H9 (cell line): ENCODE results near the gene BHLHE23. TPM values are rescaled to one million over a fixed set of nuclear protein-coding genes. Genes with fewer than 3 reads are reported as not detected.

ENCODE experiments used
- DNase-seq: peaks from one replicate; pipeline ENCODE4 v3.0.0-alpha.2; 2017
- H2AFZ ChIP-seq: one replicate; pipeline ENCODE4 v1.6.1; 2013; ENCODE audit warnings: mild to moderate bottlenecking, low read length, control low read depth, moderate library complexity
- H2AK5ac ChIP-seq: 2 replicates; pipeline ENCODE4 v1.6.1; 2013; ENCODE audit warnings: low read length, control low read depth, mixed read lengths; ENCODE audit not compliant: insufficient read length
- H2BK120ac ChIP-seq: one replicate; pipeline ENCODE4 v1.6.1; 2013; ENCODE audit warnings: low read depth, mild to moderate bottlenecking, low read length, control low read depth, inconsistent platforms; ENCODE audit not compliant: poor library complexity, severe bottlenecking
- H2BK12ac ChIP-seq: 2 replicates; pipeline ENCODE4 v1.6.1; 2013; ENCODE audit warnings: low read length, control low read depth, mixed read lengths, low read depth; ENCODE audit not compliant: insufficient read length
- H2BK15ac ChIP-seq: 2 replicates; pipeline ENCODE4 v1.6.1; 2013; ENCODE audit warnings: low read depth, low read length, control low read depth
- H2BK20ac ChIP-seq: one replicate; pipeline ENCODE4 v1.6.1; 2013; ENCODE audit warnings: low read depth, mild to moderate bottlenecking, low read length, control low read depth, inconsistent platforms; ENCODE audit not compliant: poor library complexity, severe bottlenecking
- H2BK5ac ChIP-seq: 2 replicates; pipeline ENCODE4 v1.6.1; 2013; ENCODE audit warnings: low read length, control low read depth, mixed read lengths; ENCODE audit not compliant: insufficient read length
- H3K14ac ChIP-seq: 2 replicates; pipeline ENCODE4 v1.6.1; 2013; ENCODE audit warnings: low read length, control low read depth; ENCODE audit not compliant: insufficient read depth
- H3K18ac ChIP-seq: 2 replicates; pipeline ENCODE4 v1.6.1; 2013; ENCODE audit warnings: low read depth, mild to moderate bottlenecking, mixed read lengths, low read length, control low read depth; ENCODE audit not compliant: insufficient read length
- H3K23ac ChIP-seq: 2 replicates; pipeline ENCODE4 v1.6.1; 2013; ENCODE audit warnings: low read length, control low read depth, mixed read lengths, low read depth; ENCODE audit not compliant: insufficient read length
- H3K23me2 ChIP-seq: 2 replicates; pipeline ENCODE4 v1.6.1; 2013; ENCODE audit warnings: low read depth, mild to moderate bottlenecking, mixed read lengths, low read length, control low read depth; ENCODE audit not compliant: insufficient read length, poor library complexity, severe bottlenecking
- H3K27ac ChIP-seq: 2 replicates; pipeline ENCODE4 v1.5.1; 2013; ENCODE audit warnings: low read length, control low read depth, mixed read lengths, low read depth; ENCODE audit not compliant: insufficient read length
- H3K27me3 ChIP-seq: 2 replicates; pipeline ENCODE4 v1.6.1; 2013; ENCODE audit warnings: low read length, control low read depth, inconsistent platforms; ENCODE audit not compliant: insufficient read depth
- H3K4ac ChIP-seq: 2 replicates; pipeline ENCODE4 v1.6.1; 2013; ENCODE audit warnings: low read depth, mild to moderate bottlenecking, control low read depth, inconsistent platforms, low read length, moderate library complexity
- H3K4me1 ChIP-seq: 2 replicates; pipeline ENCODE4 v1.6.1; 2013; ENCODE audit warnings: low read length, control low read depth, inconsistent platforms; ENCODE audit not compliant: insufficient read depth
- H3K4me2 ChIP-seq: 2 replicates; pipeline ENCODE4 v1.6.1; 2013; ENCODE audit warnings: low read length, control low read depth, mixed read lengths; ENCODE audit not compliant: insufficient read length, insufficient read depth
- H3K56ac ChIP-seq: 2 replicates; pipeline ENCODE4 v1.6.1; 2013; ENCODE audit warnings: low read depth, mild to moderate bottlenecking, mixed read lengths, low read length, control low read depth; ENCODE audit not compliant: insufficient read length
- H3K79me1 ChIP-seq: 2 replicates; pipeline ENCODE4 v1.6.1; 2013; ENCODE audit warnings: low read depth, mild to moderate bottlenecking, moderate library complexity, low read length, control low read depth, inconsistent platforms; ENCODE audit not compliant: insufficient read depth, poor library complexity, severe bottlenecking
- H3K79me2 ChIP-seq: 2 replicates; pipeline ENCODE4 v1.6.1; 2013; ENCODE audit warnings: low read length, control low read depth, inconsistent platforms; ENCODE audit not compliant: insufficient read depth
- H3K9ac ChIP-seq: 2 replicates; pipeline ENCODE4 v1.6.1; 2013; ENCODE audit warnings: low read length, control low read depth, mixed read lengths; ENCODE audit not compliant: insufficient read length; ENCODE audit errors: extremely low read depth
- H3K9me3 ChIP-seq: one replicate; pipeline ENCODE4 v1.6.1; 2013; ENCODE audit warnings: low read depth, low read length, inconsistent platforms; ENCODE audit not compliant: control insufficient read depth
- H3T11ph ChIP-seq: one replicate; pipeline ENCODE4 v1.6.1; 2013; ENCODE audit warnings: mild to moderate bottlenecking, low read length, control low read depth, inconsistent platforms
- H4K20me1 ChIP-seq: one replicate; pipeline ENCODE4 v1.6.1; 2013; ENCODE audit not compliant: control insufficient read depth, insufficient read length, insufficient read depth
- H4K5ac ChIP-seq: 2 replicates; pipeline ENCODE4 v1.6.1; 2013; ENCODE audit warnings: low read depth, mild to moderate bottlenecking, mixed read lengths, low read length, control low read depth; ENCODE audit not compliant: insufficient read length
- H4K8ac ChIP-seq: replicated peaks from 2 replicates; pipeline ENCODE4 v1.6.1; 2013; ENCODE audit warnings: low read length, control low read depth, mixed read lengths, low read depth; ENCODE audit not compliant: insufficient read length
- H4K91ac ChIP-seq: 2 replicates; pipeline ENCODE4 v1.6.1; 2013; ENCODE audit warnings: low read depth, mild to moderate bottlenecking, moderate library complexity, mixed read lengths, low read length, control low read depth; ENCODE audit not compliant: insufficient read length
- H3K27ac Mint-ChIP-seq, 3 experiments: 2 replicates in 2 of 3; 3 replicates in 1 of 3; pipeline ENCODE4 v1.8.0; 2020 to 2021; ENCODE audit warnings: mixed read lengths in 3 of 3, mild to moderate bottlenecking in 1 of 3, moderate library complexity in 1 of 3
- H3K27me3 Mint-ChIP-seq: 2 replicates; pipeline ENCODE4 v1.8.0; 2021; ENCODE audit warnings: low read depth, mild to moderate bottlenecking, moderate library complexity, mixed read lengths
- H3K36me3 Mint-ChIP-seq, 3 experiments: 2 replicates in 2 of 3; 3 replicates in 1 of 3; pipeline ENCODE4 v1.8.0; 2020 to 2021; ENCODE audit warnings: low read depth in 3 of 3, mixed read lengths in 3 of 3; ENCODE audit not compliant: insufficient read depth in 1 of 3
- H3K4me1 Mint-ChIP-seq, 2 experiments: 2 replicates each; pipeline ENCODE4 v1.8.0; 2020; ENCODE audit warnings: mixed read lengths in 2 of 2
- H3K4me3 Mint-ChIP-seq, 2 experiments: 2 replicates in 1 of 2; 3 replicates in 1 of 2; pipeline ENCODE4 v1.8.0; 2020 to 2021; ENCODE audit warnings: mild to moderate bottlenecking in 2 of 2, mixed read lengths in 2 of 2, moderate library complexity in 1 of 2
- H3K9me3 Mint-ChIP-seq, 2 experiments: 2 replicates in 1 of 2; 3 replicates in 1 of 2; pipeline ENCODE4 v1.8.0; 2020; ENCODE audit warnings: mild to moderate bottlenecking in 2 of 2, mixed read lengths in 2 of 2, moderate library complexity in 1 of 2
- WGBS: extraction: QIAGEN DNeasy Blood & Tissue Kit; methylation state at CpG from one replicate; pipeline ENCODE4 v1.1.7; 2013; ENCODE audit warnings: missing lambda C conversion rate, low lambda C conversion rate, mixed read lengths; ENCODE audit not compliant: insufficient read length; ENCODE audit errors: extremely low coverage; 5-methylcytosine and 5-hydroxymethylcytosine counted together
- total RNA-seq: library from RNA; stranded (reverse); gene quantifications from 2 replicates; pipeline ENCODE4 v1.2.1, GENCODE V29; 2021
- TF ChIP-seq, protein P1 (sequence below): fragments of 200-600 bp; sonication (generic); conservative IDR thresholded peaks from 3 replicates; pipeline ENCODE4 v1.8.0; 2021; ENCODE audit warnings: antibody characterized with exemption, mild to moderate bottlenecking

The BHLHE23 gene
- total RNA-seq, 1 experiment from 2014 or later: 0.35 TPM

DNA sequence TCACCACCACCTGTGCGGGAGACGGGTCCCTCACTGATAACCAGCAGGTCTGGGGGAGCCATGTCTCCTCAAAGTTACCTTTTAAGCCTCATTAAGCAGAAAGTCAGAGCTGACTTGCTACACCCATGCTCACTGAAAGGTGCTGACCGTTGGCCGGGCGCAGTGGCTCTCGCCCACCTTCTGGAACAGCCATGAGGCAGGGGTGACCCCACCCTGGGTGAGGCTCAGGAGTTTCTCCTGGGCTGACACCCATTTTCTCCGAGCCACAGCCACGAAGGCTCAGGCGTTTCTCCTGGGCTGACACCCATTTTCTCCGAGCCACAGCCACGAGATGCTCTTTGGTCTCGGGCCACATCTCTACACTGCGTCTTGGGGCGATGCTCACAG lies 10.2 kb downstream of the BHLHE23 start:
- H3K23me2 ChIP-seq: no peaks in the 10 kb centered on the region

More for the DNA sequence above, 10.2 kb downstream of the BHLHE23 start:
- Histone ChIP-seq H2AFZ (no peak overlapping the region), H3K79me2 (no peaks in the 10 kb centered on the region), H3K9me3 (no peaks in the 10 kb centered on the region), H4K91ac (no peak overlapping the region), H3K79me1 (no peaks in the 10 kb centered on the region), H3T11ph (no peak overlapping the region), H3K56ac (no peak overlapping the region), H4K20me1 (peaks cover 2% of the 10 kb centered on the region), H4K5ac (no peak overlapping the region), H3K18ac (no peak overlapping the region), H2AK5ac (no peak overlapping the region), H2BK20ac (no peak overlapping the region), H2BK5ac (no peak overlapping the region), H3K9ac (no peak overlapping the region), H3K14ac (no peak overlapping the region), H3K4me1 (no peaks in the 10 kb centered on the region; the same call in 1 of the 2 replicates), H3K23ac (no peak overlapping the region), H2BK15ac (no peak overlapping the region), H3K27ac (no peak overlapping the region), H2BK12ac (no peak overlapping the region), H3K27me3 (peaks cover 3% of the 10 kb centered on the region; the same call in 1 of the 2 replicates), H2BK120ac (no peak overlapping the region), H3K4me2 (no peak overlapping the region), H4K8ac (no peak overlapping the region), H3K4ac (no peak overlapping the region)
- no peak overlapping the region for H3K27ac Mint-ChIP-seq
- H3K9me3 Mint-ChIP-seq: peaks cover 0 to 3% of the 10 kb centered on the region in 2 experiments; a peak in 2 of 5 replicates
- H3K4me3 Mint-ChIP-seq: no peak overlapping the region
- TF ChIP-seq, protein P1, sequence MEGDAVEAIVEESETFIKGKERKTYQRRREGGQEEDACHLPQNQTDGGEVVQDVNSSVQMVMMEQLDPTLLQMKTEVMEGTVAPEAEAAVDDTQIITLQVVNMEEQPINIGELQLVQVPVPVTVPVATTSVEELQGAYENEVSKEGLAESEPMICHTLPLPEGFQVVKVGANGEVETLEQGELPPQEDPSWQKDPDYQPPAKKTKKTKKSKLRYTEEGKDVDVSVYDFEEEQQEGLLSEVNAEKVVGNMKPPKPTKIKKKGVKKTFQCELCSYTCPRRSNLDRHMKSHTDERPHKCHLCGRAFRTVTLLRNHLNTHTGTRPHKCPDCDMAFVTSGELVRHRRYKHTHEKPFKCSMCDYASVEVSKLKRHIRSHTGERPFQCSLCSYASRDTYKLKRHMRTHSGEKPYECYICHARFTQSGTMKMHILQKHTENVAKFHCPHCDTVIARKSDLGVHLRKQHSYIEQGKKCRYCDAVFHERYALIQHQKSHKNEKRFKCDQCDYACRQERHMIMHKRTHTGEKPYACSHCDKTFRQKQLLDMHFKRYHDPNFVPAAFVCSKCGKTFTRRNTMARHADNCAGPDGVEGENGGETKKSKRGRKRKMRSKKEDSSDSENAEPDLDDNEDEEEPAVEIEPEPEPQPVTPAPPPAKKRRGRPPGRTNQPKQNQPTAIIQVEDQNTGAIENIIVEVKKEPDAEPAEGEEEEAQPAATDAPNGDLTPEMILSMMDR: no peak
- H3K4me1 Mint-ChIP-seq: peaks cover 24 to 54% of the 10 kb centered on the region in 2 experiments
- H3K27me3 Mint-ChIP-seq: peaks cover 62% of the 10 kb centered on the region
- no peaks in the 10 kb centered on the region for H3K36me3 Mint-ChIP-seq
- no CpG with 5 or more reads among the region's 14 CpGs for WGBS
- no peak for DNase-seq
